ENCODE data around the gene CCDC47. TPM values are rescaled to one million over a fixed set of nuclear protein-coding genes. Genes with fewer than 3 reads are reported as not detected.

CCDC47 gene
- total RNA-seq, 1 experiment from 2014 or later = 79.4 TPM

GRCh38 chr17:63706336-63707082 lies 66.9 kb downstream of the CCDC47 start:
- no peak overlapping the region for H2BK15ac ChIP-seq (ENCODE audit: low read depth, low read length)
- Mint-ChIP-seq H3K27me3 (ENCODE audit: low read depth) (peaks cover 2% of the 10 kb centered on the region; the same call in 1 of the 2 replicates), H3K36me3 (ENCODE audit: insufficient read depth in 1 of 3, low read depth in 3 of 3) (peaks cover 13 to 60% (median 43%) of the 10 kb centered on the region in 3 experiments), H3K4me1 (peaks cover 11 to 18% of the 10 kb centered on the region in 2 experiments), H3K27ac (no peak overlapping the region; a peak in 1 of 7 replicates), H3K4me3 (no peak overlapping the region), H3K9me3 (no peaks in the 10 kb centered on the region)
- no peak overlapping the region for H2AFZ ChIP-seq (ENCODE audit: low read length)
- no peak overlapping the region for H2BK120ac ChIP-seq (ENCODE audit: low read depth, low read length, poor library complexity, severe bottlenecking)
- no peak overlapping the region for H3T11ph ChIP-seq (ENCODE audit: low read length)
- H3K23ac ChIP-seq (ENCODE audit: insufficient read length, low read depth, low read length) = no peak overlapping the region
- H2BK5ac ChIP-seq (ENCODE audit: insufficient read length, low read length) = no peak overlapping the region
- H3K79me1 ChIP-seq (ENCODE audit: insufficient read depth, low read depth, low read length, poor library complexity, severe bottlenecking) = no peaks in the 10 kb centered on the region
- H3K27me3 ChIP-seq (ENCODE audit: insufficient read depth, low read length) = no peaks in the 10 kb centered on the region
- H4K91ac ChIP-seq (ENCODE audit: insufficient read length, low read depth, low read length) = no peak overlapping the region
- no peak overlapping the region for H3K27ac ChIP-seq (ENCODE audit: insufficient read length, low read depth, low read length)
- no peak overlapping the region for H3K14ac ChIP-seq (ENCODE audit: insufficient read depth, low read length)
- H2BK20ac ChIP-seq (ENCODE audit: low read depth, low read length, poor library complexity, severe bottlenecking) = no peak overlapping the region
- DNase-seq = no peak
- H3K79me2 ChIP-seq (ENCODE audit: insufficient read depth, low read length) = no peaks in the 10 kb centered on the region
- H3K9ac ChIP-seq (ENCODE audit: extremely low read depth, insufficient read length, low read length) = no peak overlapping the region
- H4K8ac ChIP-seq (replicated peaks; ENCODE audit: insufficient read length, low read depth, low read length) = no peak overlapping the region
- H3K4me2 ChIP-seq (ENCODE audit: insufficient read depth, insufficient read length, low read length) = no peak overlapping the region
- H3K4ac ChIP-seq (ENCODE audit: low read depth, low read length) = no peak overlapping the region
- TF ChIP-seq CTCF (conservative IDR thresholded peaks at IDR 0.05) = no peak
- H3K9me3 ChIP-seq (ENCODE audit: control insufficient read depth, low read depth, low read length) = no peaks in the 10 kb centered on the region
- WGBS (ENCODE audit: extremely low coverage, insufficient read length, low lambda C conversion rate) = no CpG with 5 or more reads among the region's 7 CpGs
- H3K56ac ChIP-seq (ENCODE audit: insufficient read length, low read depth, low read length) = no peak overlapping the region
- H4K20me1 ChIP-seq (ENCODE audit: control insufficient read depth, insufficient read depth, insufficient read length) = no peaks in the 10 kb centered on the region
- H2BK12ac ChIP-seq (ENCODE audit: insufficient read length, low read depth, low read length) = no peak overlapping the region
- no peak overlapping the region for H3K18ac ChIP-seq (ENCODE audit: insufficient read length, low read depth, low read length)
- H3K23me2 ChIP-seq (ENCODE audit: insufficient read length, low read depth, low read length, poor library complexity, severe bottlenecking) = no peaks in the 10 kb centered on the region
- H3K4me1 ChIP-seq (ENCODE audit: insufficient read depth, low read length) = no peaks in the 10 kb centered on the region
- H4K5ac ChIP-seq (ENCODE audit: insufficient read length, low read depth, low read length) = no peak overlapping the region
- H2AK5ac ChIP-seq (ENCODE audit: insufficient read length, low read length) = no peak overlapping the region
